SH-SY5Y (cell line): Measurements from ENCODE around the gene PLEKHB1.

Source experiments
- GATA2 ChIP-seq: IDR thresholded peaks from 2 replicates; pipeline ENCODE4 v1.6.1; 2011; ENCODE audit warnings: mild to moderate bottlenecking, low read depth, low read length
- GATA3 ChIP-seq: IDR thresholded peaks from 2 replicates; pipeline ENCODE4 v1.6.1; 2011; ENCODE audit warnings: low read depth, mild to moderate bottlenecking, low read length, moderate library complexity

Gene PLEKHB1

GRCh38 chr11:73705053-73705452, 58.7 kb downstream of the PLEKHB1 start:
- TF ChIP-seq GATA2 = no peak
- TF ChIP-seq GATA3 = no peak

GRCh38 chr11:73710964-73711363, 64.6 kb downstream of the PLEKHB1 start:
- no peak for TF ChIP-seq GATA2
